Activated CD4-positive, alpha-beta T cell treated with anti-CD3 and anti-CD28 coated beads for 48 hours (primary cell): ENCODE data around the gene GNG7.
A peak's percentile ranks its signal among the peaks of the same experiment; 100 is the strongest.

Experiments used
- DNase-seq: peaks from one replicate; pipeline ENCODE4 v3.0.0-alpha.2; 2020

Gene GNG7

DNA sequence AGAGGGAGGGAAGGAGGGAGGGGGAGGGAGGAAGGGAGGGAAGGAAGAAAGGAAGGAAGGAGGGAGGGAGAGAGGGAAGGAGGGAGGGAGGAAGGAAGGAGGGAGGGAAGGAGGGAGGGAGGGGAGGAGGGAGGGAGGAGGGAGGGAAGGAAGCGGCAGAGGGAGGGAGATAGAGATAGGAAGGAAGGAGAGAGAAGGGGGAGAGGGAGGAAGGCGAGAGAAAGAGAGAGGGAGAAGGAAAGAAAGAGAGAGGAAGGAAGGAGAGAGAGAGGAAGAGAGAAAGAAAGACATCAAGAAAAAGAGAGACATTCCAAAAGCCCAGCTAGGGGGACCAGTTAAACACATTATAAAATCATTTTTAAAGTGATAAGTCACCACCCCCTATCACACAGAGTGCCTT, 62.5 kb downstream of the GNG7 start:
- DNase-seq, result no peak

DNA sequence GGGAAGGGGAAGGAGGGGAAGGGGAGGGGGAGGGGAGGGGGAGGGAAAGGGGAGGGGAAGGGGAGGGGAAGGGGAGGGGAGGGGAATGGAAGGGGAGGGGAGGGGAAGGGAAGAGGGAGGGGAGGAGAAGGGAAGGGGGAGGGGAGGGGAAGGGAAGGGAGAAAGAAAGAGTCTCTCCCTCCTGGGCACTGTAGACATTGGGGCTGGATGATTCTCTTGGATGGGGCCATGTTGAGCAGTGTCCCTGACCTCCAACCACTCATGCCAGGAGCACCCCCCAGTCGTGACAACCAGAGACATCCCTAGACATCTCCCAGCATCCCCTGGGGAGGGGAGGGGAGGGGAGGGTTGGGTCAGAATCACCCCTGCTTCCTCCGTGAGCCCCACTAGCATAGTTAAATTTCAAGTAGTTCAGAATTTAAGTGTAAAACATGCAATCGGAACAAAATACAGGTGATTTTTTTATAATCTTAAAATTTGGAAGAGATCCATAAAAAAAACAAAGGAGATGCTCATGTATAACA, 64.0 kb downstream of the GNG7 start:
- no peak for DNase-seq

DNA sequence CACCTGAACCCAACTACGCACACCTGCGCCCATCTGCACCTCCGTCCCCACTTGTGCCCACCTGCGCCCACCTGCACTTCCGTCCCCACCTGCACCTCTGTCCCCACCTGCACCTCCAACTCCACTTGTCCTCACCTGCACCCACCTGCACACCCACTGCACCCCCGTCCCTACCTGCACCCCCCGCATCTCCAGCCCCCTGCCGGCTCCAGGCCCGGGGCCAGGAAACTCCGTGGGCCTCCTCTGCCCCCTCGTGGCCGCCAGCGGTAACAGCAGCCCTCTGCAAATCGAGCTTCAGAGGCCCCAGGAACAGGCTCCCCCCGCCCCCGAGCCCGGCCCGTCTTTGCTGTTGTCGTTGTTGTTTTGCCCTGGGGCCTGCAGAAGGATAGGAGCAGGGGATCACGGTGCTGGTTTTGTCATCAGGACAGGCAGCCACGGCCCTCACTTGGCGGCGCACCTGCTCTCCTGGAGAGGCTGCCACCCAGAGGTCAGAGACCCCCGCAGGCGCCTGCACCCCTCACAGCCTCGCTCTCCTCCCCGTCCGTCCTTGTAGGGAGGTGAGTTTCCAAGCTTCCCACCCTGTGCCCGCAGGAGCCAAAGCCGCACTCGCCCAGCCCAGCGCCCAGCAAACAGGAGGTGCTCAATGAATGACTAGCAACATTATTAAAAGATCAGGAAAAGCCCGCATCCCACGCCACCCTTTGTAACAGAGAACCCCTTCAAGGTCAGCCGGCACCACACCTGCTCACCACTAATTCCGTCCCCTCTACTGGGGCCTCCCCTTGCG, 65.4 kb downstream of the GNG7 start:
- peak; percentile 82 for DNase-seq

DNA sequence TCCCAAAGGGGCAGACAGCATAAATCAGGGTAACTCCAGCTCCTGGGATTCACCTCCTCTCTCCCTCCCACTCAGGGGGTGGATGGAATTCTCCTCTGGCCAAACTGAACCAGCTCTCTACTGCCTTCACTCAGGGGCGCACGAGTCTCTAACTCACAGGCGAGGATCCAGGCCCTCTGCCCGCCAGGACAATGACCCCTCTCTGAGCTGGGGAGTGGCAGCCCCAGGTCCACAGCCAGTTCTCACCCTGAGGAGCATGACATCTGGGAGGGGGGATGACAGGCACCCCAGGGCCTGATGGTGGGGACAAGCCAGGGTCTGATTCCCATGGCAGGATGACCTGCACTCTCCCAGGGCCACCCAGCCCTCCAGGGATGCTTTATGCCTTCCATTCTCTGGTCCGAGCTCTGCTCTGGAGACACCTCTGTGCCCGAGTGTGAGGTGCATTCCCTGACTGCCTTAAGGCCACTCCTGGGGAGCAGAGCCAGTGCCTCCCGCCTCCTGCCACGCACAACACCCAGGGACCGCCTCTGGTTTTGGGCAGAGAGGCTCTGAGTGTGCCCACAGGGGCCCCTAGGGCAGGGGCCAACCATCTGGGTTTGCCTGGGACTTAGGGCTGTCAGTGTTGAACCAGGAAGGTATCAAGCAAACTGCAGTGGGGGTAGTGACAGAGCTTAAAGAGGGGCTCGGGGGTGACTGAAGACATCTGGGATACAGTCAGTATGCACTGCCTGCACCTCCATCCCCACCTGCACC, 66.2 kb downstream of the GNG7 start:
- no peak for DNase-seq

DNA sequence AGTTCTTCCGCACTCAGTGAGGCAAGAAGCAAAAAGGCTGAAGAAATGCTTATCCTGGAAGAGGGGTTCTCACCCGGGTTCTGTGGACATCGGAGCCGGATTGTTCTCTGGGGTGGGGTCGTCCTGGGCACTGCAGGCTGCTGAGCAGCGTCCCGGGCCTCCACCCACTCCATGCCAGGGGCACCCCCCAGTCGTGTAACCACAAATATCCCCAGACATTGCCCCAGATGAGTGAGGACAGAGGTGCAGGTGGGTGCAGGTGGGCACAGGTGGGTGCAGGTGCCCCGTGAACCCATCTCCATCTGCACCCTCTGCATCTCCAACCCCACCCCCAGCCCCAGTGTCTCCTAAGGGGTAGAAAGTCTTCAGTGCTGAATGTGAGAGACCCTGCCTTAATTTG, 67.5 kb downstream of the GNG7 start:
- no peak for DNase-seq

DNA sequence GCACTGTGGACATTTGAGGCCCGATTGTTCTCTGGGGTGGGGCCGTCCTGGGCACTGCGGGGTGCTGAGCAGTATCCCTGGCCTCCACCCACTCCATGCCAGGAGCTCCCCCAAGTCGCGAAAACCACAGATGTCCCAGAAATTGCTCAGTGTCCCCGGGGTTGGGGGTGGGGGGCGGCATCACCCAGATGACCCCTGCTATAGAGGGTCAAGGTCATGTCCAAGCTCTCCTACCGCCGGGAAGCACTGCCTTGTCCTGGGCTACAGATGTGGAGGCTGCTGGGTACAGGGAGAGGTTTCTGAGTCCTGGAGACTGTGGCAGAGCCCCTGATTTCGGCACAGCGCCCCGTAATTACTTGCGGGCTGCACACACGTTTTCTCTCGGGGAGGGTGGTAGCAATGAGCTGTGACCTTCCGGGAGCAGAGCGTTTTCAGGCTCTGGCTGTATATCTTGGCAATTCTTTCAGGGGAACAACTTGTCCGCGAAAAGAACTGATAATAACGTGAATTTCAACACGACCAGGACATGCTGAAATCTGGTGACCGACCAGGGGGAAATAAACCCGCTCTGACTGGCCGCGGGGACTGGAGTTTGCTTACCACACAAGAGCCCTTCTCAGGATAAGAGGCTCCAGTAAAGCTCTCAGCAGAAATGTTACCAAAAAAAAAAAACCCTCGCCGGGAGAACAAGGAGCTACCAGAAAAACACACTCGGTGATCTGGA, 68.1 kb downstream of the GNG7 start:
- no peak for DNase-seq

DNA sequence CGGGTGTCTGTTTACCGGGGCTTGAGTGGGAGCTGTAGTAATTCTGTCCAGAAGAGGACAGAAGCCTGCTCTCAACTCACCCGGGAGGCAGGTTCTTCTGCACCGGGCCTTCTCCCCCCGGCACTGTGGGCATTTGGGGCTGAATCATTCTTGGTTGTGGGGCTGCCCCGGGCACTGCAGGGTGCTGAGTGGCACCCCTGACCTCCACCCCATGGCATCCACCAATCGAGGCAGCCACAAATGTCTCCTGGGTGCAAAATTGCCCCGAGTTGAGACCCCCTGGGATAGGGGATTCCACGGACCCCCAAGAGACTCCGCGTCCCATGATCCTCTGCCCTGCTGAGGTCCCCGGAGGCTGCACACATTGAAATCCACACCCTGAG, 68.8 kb downstream of the GNG7 start:
- no peak for DNase-seq

DNA sequence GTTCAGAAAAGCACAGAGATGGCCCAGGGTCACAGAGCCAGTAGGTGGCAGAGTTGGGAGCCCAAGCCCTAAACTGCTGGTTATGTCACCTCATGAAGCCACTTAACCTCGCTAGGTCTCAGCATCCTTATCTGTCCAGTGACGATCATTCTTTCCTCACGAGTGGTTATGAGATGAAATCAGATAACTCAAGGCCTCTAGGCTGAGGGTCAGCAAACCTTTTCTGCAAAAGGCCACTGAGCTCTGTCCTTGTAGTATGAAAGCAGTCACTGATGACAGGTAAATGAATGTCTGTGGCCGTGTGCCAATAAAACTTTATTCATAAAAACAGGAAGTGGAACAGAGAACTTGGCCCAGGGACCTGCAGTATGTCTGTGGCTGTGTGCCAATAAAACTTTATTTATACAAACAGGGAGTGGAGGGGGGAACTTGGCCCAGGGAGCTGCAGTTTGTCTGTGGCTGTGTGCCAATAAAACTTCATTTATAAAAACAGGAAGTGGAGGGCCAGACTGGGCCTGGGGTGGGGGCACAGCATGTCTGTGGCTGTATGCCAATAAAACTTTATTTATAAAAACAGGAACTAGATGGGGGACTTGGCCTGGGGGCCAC, 71.2 kb downstream of the GNG7 start:
- DNase-seq, result no peak

DNA sequence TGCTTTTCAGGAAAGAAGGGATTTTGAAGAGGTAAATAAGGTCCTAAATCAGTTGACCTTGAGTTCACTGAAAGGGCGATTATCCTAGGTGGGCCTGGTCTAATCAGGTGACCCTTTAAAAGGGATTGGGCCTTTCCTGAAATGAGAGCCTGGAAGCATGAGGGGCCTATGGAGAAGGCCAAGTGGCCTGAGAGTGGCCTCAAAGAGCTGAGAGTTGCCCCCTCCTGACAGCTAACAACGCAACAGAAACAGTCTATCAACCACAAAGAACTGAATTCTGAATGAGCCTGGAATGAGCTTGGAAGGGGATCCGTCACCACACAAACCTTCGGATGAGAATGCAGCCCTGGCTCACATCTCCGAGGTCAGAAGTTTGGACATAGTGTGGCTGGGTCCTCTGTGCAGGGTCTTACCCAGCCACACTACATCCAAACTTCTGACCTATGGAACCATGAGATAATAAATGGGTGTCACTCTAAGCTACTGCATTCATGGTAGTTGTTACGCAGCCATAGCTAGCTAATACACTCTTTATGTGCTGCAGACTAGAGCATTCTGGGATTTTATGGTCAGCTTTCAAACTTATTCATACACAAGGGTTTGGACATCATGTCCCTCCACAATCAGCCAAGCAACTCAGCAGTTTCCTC, 72.0 kb downstream of the GNG7 start:
- DNase-seq, result no peak

DNA sequence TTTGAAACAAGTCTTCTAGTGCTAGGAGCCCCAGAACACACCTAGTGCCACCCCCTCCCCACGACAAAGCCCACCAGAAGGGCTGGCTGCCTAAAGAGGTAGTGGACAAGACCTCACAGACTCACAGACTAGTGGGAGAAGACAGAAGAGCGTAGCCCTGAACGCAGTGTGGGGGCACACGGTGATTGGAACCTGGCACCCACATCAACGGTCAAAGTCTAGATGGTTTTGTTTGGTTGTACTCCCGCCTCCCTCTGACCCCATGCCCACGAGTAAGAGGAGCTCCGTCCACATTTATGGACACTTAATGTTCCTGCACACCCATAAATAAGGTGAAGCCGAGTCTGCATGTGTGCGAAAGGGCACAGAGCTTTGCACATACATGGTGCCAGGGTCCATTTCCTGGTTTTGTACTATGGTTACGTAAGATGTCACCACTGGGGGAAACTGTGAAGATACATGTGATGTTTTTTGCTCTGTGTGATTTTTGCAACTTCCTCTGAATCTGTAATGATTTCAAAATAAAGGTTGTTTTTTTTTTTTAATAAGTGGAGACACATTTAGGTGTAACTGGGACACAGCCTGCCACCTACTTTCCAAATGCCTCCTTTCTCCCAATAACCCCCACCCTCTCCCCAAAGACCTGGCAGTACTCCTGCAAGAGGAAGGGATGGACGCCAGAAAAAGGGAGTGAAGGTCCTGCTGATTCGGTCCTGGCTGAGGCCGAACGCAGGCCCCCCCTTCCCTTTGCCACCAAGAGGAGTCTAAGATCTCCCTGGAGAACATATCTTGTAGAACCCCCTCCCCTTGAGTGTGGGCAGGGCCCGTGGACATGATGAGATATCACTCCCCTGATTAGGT, 72.8 kb downstream of the GNG7 start:
- DNase-seq, result no peak

DNA sequence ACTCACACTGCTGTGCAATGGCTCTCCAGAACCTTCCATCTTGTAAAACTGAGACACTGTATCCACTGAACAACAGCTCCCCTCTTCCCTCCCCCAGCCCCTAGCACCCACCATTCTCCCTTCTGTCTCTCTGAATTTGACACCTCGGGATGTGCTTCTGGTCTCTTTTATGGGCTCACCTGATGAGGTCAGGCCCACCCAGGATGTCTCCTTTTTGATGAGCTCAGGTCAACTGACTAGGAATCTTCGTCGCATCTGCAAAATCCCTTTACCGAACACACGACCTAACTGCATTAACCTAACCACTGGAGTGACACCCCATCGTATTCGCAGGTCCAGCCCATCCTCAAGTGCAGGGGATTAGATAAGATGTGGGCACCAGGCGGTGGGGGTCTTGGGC, 73.9 kb downstream of the GNG7 start:
- DNase-seq, result no peak

DNA sequence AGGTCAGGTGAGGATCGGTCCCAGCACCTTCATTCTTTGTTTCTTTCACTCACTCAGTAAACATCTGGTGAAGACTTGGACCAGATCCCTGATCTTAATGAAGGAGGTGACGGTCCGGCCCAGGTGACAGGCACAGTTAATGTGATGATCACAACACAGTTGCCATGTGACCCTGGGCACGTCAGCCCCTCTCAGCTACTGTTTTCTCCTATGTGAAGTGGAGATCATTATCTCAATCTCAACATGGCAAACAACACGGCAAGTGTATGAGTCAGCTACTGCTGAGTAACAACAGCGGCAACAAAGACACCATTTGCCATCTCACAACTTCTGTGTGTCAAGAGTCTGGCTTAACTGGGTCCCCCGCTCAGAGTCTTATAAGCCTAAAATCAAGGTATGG, 74.6 kb downstream of the GNG7 start:
- DNase-seq, result peak; percentile 28

DNA sequence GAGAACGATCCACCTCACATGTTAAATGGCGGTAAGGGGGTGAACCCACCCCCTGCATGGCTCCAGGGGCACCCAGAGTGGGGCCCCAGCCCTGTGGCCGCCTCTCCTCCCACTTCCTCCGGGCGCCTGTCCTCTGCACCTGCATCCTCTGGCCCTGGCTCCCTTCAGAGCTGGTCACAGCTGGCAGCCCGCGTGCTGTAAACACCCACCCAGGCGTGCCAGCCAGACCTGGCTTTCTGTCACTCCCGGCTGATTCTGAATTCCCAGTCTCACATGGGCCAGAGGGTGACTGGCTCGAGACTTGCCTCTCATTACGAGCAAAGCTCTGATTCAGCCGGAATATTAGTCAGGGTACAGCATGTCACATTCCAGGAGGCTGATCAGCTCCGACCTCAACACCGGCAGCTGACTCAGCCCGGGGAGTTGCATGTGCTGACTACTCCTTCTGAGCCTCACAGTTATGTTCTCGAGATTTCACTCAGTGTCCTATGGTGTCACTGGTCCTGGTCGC, 75.1 kb downstream of the GNG7 start:
- peak; percentile 77 for DNase-seq

DNA sequence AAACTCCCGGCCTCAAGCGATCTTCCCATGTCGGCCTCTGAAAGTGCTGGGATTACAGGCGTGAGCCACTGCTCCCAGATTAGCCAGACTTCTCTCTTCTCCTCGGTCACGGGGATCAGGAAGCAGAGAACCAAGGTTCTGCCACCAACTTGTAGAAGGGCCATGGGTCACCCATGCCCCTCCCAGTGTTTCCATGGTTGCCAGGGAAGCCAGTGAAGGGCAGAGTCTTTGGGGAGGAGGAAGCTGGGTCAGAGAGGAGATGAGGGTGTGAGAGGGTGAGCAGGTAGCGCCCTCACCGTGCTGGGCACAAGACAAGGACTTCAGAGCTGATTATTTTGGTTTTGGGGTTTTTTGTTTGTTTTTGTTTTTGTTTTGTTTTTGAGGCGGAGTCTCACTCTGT, 77.1 kb downstream of the GNG7 start:
- DNase-seq, result no peak

DNA sequence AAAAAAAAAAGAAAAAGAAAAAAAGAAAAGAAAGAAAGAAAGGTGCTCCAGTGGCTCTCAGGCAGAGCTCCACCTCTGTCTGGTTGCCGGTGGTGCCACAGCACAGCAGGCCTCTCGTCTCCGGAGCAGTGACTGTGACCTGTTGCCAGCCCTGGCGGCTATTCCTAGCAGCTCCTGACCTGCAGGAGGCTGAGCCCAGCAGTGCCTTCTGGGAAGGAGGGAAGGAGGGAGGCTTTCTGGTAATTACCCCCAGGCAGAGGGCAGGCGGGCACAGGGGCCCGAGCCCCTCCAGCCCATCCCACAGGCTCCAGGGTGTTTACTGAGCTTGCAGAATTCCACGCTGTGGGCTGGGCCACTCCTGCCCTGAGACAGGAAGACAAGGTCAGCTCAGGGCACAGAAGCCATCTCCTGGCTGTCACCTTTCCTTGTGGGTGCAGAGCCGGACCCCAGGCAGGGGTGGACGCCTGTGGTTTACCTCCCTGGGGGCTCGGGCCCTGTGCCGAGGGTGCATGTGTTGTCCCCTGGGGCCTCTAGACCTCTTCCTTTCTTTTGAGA, 77.9 kb downstream of the GNG7 start:
- DNase-seq, result no peak

DNA sequence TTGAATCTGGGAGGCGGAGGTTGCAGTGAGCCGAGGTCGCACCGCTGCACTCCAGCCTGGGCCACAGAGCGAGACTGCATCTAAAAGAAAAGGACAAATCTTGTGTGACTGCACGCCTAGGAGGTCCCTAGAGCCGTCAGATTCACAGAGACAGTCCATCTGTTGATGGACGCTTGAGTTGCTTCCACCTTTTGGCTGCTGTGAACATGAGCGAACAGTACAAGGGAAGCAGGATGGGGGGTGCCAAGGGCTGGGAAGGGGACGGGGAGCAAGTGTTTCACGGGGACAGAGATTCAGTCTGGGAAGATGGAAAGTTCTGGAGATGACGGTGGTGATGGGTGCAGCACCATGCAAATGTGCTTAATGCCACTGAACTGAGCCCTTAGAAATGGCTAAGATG, 78.7 kb downstream of the GNG7 start:
- no peak for DNase-seq

DNA sequence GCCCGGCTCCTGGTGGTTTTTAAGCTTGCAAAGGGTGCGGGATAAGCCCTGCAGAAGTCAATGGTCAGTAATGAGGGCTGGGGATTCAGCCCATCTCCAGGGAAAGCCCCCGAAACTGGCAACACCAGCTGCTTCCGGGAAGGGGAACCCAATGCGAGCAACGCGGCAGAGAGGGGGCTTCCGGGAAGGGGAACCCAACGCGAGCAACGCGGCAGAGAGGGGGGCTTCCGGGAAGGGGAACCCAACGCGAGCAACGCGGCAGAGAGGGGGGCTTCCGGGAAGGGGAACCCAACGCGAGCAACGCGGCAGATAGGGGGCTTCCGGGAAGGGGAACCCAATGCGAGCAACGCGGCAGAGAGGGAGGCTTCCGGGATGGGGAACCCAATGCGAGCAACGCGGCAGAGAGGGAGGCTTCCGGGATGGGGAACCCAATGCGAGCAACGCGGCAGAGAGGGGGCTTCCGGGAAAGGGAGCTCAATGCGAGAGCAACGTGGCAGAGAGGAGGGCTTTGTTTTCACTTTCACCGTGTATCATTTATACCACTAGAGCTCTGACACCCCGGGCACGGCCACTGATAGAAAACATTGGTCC, 80.0 kb downstream of the GNG7 start:
- DNase-seq, result peak; percentile 38

DNA sequence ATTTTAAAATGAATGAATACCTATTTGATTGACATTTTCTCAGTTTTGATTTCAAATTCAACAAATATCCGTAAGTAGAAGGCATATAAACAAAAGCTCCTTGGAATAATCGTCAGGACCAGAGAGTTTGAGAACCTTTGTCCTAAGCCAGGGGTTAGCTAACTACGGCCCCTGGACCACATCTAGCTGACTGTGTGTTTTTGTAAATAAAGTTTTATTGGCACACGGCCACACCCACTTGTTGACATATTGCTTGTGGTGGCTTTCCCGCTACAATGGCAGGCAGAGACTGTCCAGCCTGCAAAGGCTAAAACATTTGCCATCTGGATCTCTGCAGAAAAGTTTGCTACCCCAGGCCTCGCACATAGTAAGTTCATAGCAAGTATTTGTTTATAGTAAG, 83.4 kb downstream of the GNG7 start:
- DNase-seq, result no peak

DNA sequence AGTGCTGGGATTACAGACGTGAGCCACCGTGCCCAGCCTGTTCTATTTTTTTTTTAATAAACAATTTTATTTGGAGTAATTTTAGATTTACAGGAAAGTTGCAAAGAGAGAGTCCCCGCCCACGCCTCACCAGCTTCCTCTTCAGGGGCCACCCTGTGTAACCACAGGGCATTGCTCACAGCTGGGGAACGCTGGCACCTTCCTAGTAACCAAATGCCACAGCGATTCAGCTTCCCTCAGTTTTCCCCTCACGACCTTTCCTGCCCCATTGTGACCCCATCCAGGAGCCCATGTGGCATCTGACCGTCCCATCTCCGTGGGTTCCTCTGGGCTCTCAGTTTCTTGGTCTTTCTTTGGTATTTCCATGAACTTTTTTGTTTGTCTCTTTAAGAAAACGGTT, 83.9 kb downstream of the GNG7 start:
- peak; percentile 89 for DNase-seq

DNA sequence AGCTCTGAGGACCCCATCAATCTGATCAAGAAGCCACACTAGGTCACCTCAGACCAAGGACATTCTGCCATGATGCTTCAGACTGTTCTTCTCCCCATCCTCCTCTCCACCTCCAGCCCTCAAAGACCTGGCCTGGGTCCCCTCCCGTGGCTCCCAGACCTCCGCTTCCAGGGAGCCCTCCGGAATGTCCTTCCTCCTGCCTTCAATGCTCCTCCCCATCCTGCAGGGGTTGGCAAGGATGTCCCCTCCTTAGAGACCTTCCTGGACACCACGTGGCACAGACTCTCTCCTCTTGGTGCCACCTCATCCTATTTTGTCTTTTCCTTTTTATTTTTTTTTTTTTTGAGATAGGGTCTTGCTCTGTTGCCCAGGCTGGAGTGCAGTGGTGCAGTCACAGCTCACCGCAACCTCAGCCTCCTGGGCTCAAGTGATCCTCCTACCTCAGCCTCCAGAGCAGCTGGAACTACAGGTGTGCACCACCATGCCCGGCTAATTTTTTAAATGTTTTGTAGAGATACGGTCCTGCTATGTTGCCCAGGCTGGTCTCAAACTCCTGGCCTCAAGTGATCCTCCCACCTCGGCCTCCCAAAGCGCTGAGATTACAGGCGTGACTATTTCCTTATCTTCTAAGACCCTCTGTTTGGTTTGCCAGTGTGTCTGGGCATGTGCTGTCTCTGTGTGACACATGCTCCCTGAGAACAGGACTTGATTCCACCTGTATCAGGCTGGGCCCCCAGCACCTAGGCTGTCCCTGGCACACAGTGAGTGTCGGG, 84.9 kb downstream of the GNG7 start:
- no peak for DNase-seq
